Frontal cortex (tissue), 1 donor: Measurements from ENCODE around the gene PRR18. TPM values are rescaled to one million over a fixed set of nuclear protein-coding genes. Genes with fewer than 3 reads are reported as not detected.

Experiments used
- total RNA-seq: library from RNA; depleted of rRNA; stranded (reverse); fragments of >200 nt; gene quantifications from one replicate; pipeline ENCODE4 v1.2.3, GENCODE V29; 2014

Gene PRR18
- total RNA-seq, 1 donor from 2014 or later: under 0.01 TPM

Other genes with a start within 250 kb of the PRR18 start
- not detected for gene TBXT, start 140.5 kb downstream of the PRR18 start, total RNA-seq
- gene SFT2D1, start 34.2 kb upstream of the PRR18 start, total RNA-seq: 20.0 TPM
- 69.7 TPM for gene MPC1, start 74.5 kb upstream of the PRR18 start, total RNA-seq